ENCODE data around the gene MAP3K5.

Gene MAP3K5

GRCh38 chr6:136737871-136738691 is 54.2 kb downstream of the MAP3K5 start:
- no peak for DNase-seq (ENCODE audit: insufficient read length, low spot score)
- TF ChIP-seq CTCF (IDR thresholded peaks at IDR 0.05; ENCODE audit: insufficient read depth, missing control alignments) = no peak
- no peak for FAIRE-seq

GRCh38 chr6:136737374-136737844 is 54.9 kb downstream of the MAP3K5 start:
- no peak for FAIRE-seq
- no peak for TF ChIP-seq CTCF (IDR thresholded peaks at IDR 0.05; ENCODE audit: insufficient read depth, missing control alignments)
- DNase-seq (ENCODE audit: insufficient read length, low spot score) = no peak

GRCh38 chr6:136736281-136736960 is 55.9 kb downstream of the MAP3K5 start:
- no peak for TF ChIP-seq CTCF (IDR thresholded peaks at IDR 0.05; ENCODE audit: insufficient read depth, missing control alignments)
- DNase-seq (ENCODE audit: insufficient read length, low spot score) (no peak), FAIRE-seq (no peak)

- no peak for DNase-seq (ENCODE audit: insufficient read length, low spot score)
- no peak for TF ChIP-seq CTCF (IDR thresholded peaks at IDR 0.05; ENCODE audit: insufficient read depth, missing control alignments)
- no peak for FAIRE-seq
Measured at GRCh38 chr6:136734977-136735376, 57.3 kb downstream of the MAP3K5 start.

GRCh38 chr6:136732889-136733288 is 59.4 kb downstream of the MAP3K5 start:
- no peak for FAIRE-seq

GRCh38 chr6:136729832-136730231 is 62.4 kb downstream of the MAP3K5 start:
- no peak for FAIRE-seq
- TF ChIP-seq CTCF (IDR thresholded peaks at IDR 0.05; ENCODE audit: insufficient read depth, missing control alignments) = no peak
- no peak for DNase-seq (ENCODE audit: insufficient read length, low spot score)

More at GRCh38 chr6:136732889-136733288, 59.4 kb downstream of the MAP3K5 start:
- TF ChIP-seq CTCF (IDR thresholded peaks at IDR 0.05; ENCODE audit: insufficient read depth, missing control alignments) = no peak
- DNase-seq (ENCODE audit: insufficient read length, low spot score) = no peak

Measured in D721Med (cell line).